ENCODE measurements around the gene SIK3.
"Not testable (repeated sequence)": the region's sequence is repeated elsewhere in the genome, so short reads cannot be mapped to it uniquely, and the experiment has no call there.

Gene SIK3

DNA sequence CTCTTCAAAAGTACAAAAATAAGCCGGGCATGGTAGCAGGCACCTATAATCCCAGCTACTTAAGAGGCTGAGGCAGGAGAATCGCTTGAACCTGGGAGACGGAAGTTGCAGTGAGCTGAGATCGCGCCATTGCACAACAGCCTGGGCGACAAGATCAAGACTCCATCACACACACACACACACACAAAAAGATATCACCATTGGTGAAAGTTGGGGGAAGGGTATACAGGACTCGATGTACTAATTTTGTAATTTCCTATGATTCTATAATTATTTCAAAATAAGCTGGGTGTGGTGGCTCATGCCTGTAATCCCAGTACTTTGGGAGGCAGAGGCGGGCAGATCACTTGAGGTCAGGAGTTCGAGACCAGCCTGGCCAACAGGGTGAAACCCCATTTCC is 48.1 kb downstream of the SIK3 start:
- not testable (repeated sequence) for DNase-seq (ENCODE audit: low read depth in 1 of 2, low spot score in 1 of 2)

DNA sequence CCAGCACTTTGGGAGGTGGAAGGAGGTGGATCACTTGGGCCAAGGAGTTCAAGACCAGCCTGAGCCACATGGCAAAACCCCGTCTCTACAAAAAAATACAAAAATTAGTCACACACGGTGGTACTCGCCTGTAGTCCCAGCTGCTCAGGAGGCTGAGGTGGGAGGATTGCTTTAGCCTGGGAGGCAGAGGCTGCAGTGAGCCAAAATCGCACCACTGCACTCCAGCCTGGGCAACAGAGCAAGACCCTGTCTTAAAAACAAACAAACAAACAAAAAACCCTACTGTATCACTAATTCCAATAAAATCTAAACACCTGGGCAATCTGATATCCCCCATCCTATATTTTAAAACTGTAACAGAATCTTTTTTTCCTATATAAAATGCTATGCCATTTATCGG is 51.6 kb downstream of the SIK3 start:
- DNase-seq (ENCODE audit: low read depth in 1 of 2, low spot score in 1 of 2): not testable (repeated sequence)

DNA sequence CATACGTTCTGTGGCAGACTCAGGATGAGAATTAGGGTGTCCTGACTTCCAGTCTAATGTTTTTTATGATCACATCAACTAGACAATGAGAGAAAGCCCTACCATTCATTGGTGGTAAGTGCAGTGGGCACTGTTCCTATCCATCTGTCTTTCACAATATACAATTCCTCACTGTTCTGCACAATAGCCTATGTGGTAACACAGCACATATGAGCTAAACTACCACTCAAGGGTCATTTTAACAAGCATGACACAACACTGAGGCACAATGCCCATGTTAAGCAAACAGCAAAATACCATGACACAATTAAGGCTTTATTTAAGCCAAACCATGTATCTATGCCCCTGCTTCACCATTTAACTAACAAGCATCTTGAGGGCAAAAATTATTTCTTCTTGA is 52.3 kb downstream of the SIK3 start:
- no peak for DNase-seq (ENCODE audit: low read depth in 1 of 2, low spot score in 1 of 2)

DNA sequence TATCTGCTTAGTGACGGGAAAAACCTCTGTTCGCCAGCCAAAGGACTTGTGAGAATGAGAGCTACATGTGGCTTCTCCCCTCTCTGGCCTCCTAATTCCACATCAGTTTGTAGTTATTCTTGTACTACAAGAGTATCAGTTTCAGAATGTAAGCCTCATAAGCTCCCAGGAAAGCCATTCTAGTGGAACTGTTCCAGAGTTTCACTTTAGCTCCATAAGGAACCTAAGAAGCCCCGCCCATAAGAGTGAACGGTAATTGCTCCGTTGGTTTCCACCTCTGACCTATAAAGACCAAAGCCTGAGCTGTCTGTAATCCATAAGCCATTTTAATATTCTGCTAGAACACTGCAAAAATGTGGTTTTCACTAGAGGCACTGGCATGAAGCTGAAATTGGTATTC is 53.0 kb downstream of the SIK3 start:
- DNase-seq (ENCODE audit: low read depth in 1 of 2, low spot score in 1 of 2): no peak

DNA sequence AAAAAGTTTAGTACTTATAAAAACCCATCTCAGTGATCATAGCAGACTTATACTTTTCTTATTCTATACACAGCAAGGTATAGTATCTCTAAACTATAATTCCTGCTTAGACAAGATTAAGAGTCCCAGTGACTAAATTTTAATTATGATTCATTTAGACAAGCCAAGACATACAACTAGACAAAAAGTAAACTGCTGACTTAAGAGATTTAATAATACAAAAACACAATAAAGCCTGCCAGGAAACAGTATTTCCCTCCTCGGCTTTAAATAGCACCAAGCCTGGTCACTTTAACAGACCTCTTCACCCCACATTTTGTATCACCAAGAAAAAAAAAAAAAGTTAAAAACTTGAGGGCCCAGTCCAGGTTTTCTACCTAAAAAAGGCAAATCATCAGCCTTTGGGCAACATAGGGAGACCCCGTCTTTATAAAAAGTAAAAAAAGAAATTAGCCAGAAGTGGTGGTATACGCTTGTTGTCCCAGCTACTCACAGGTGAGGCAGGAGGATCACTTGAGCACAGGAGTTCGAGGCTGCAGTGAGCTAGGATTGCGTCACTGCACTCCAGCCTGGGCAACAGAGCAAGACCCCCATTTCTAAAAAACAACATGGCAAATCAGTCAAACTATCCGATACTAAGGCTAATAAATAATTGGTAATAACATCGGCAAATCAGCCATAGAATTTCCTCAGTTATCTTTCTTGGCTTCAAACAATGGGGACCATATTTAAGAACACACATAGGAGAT is 53.8 kb downstream of the SIK3 start:
- no peak for DNase-seq (ENCODE audit: low read depth in 1 of 2, low spot score in 1 of 2)

DNA sequence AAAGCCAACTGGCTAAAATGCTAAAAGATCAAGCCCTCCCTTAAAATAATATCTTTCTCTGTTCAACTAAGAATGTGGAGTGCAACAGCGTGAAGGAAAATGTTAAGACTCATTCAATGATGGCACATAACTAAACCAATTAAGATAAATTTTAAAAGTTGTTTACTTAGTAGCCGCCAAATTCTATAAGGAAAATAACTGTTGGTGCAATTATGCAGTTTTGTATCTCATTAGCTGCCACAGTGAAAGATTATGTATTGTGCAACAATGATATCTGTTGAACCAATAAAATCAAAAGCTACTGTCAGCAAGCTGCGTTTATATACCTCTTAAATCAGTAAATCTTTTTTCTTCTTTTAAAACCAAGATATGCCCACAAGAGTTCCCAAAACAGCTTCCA is 55.5 kb downstream of the SIK3 start:
- no peak for DNase-seq (ENCODE audit: low read depth in 1 of 2, low spot score in 1 of 2)

DNA sequence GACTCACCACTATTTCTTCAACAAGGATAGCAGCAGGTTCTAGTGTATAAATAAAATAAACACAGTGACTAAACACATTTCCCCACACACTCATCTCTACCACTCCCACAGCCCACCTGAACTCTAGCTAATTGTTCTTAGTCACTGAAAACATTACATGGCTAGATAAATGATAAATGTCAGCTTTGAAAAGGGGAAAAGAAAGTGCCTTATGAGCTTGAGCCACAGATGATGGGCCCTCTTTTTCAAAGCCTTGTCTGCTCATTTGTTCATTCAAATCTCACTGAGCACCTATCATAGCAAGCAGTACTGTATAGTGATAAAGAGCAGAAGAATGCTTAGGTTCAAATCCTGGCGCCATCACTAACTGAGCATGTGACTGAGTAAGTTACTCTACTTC is 58.3 kb downstream of the SIK3 start:
- no peak for DNase-seq (ENCODE audit: low read depth in 1 of 2, low spot score in 1 of 2)

DNA sequence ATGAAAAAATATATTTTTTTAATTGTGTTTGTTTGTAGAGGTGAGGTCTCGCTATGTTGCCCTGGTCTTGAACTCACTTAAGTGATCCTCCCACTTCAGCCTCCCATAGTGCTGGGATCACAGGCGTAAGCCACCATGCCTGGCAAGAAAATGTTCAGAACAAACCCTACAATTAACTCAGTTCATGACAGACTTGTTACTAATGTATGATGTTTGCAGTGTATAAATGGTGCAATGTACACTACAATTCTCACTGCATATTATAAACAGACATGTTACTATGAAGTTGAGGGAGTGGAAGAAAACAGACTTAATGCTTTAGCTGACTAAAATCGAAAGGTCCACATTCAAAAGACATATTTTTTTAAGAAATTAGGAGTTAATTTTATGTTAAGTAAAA is 59.0 kb downstream of the SIK3 start:
- no peak for DNase-seq (ENCODE audit: low read depth in 1 of 2, low spot score in 1 of 2)

DNA sequence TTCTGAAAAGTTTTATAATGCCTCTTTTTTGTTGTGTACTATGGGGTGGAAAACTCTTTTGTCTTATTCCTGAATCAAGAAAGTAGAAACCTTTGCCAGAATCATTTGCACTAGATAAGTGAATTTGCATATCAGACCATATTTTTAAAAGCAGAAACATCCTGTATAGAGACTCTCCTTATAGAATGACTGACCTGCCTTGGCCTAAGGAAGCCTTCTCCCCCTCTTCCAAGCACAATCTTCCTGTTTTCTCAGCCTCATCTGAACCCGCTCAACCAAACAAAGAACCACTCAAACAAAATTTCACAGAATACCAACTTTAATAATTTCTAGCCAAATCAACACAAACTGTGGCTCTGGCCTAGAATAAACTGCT is 60.3 kb downstream of the SIK3 start:
- no peak for DNase-seq (ENCODE audit: low read depth in 1 of 2, low spot score in 1 of 2)

DNA sequence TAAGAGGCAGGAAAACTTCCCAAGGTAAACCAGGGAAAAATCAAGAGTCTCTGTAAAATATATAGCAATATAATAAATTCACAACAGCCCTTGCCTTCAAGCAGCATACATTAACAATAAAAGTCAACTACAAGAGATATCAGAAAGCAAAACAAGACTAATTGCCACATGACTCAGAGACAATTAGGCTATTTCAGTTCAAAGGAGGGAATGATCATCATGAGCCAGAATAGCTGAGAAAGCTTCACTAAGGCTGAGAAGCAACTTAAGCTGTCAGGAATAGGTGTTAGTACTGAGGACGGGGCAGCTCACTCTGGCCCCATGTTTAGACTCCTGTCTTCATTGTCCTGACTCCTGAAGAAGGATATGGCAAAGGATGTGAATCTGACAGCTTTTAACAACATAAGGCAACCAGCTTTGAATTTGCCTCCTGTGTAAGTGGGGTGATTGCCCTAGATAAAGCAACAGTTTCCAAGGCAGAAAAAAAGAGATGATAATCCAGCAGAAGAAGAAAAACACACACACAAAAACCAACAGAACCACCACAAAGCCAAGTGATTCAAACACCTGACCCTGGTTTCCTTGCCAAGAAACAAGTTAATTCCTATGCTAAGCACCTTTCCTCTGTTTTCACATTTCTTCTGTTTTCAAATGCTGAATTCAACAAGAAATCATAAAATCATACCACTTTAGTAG is 60.8 kb downstream of the SIK3 start:
- DNase-seq (ENCODE audit: low read depth in 1 of 2, low spot score in 1 of 2): no peak

DNA sequence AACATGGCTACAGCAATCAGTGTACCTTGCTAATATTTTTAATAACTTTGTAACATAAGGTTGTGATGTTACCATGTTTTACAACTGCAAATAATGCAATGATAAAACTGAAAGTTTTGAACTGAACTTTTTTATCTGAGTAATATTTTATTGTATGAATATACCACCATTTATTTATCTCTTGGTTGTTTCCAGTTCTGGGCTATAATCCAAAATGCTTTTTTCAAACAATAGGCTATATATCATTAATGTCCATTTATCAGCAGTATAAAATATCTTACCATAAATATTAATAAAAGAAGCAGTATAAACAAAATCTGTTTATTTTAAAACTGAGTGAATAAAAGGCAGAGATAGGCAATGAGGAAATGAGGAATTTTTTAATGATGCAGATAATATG is 63.3 kb downstream of the SIK3 start:
- DNase-seq (ENCODE audit: low read depth in 1 of 2, low spot score in 1 of 2): no peak

DNA sequence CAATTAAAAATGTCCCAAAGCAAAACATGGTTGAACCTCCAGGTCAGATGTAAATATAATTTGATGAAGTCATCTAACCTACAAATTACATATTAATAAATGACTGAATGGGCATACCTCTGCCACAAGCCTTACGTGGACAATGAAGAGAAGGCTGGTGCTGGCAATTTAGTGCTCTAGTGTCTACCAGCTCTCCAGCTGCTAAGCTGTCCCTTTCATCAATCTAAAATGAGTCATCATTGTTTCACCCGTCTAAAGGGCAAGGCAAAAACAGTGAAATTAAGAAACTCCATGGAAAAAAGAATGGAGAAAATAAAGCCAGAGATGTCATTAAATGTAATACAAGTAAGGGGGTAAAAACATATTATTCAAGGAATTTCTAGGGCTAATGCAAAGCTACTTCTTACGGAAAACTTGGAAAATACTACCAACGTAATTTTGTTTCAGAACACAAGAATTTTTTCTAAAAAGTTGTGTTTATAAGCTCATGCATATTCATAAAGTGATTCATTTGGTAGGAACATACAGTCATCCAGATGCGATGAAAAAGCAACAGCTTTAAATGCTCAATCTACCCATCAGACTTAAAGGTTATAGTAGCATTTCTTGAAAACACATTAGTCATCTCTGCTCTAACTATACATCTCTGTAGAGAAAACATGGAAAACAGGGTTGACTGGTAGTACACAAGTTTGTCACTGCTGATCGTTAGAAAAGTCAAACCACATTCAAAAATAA is 71.5 kb downstream of the SIK3 start:
- DNase-seq (ENCODE audit: low read depth in 1 of 2, low spot score in 1 of 2): no peak

DNA sequence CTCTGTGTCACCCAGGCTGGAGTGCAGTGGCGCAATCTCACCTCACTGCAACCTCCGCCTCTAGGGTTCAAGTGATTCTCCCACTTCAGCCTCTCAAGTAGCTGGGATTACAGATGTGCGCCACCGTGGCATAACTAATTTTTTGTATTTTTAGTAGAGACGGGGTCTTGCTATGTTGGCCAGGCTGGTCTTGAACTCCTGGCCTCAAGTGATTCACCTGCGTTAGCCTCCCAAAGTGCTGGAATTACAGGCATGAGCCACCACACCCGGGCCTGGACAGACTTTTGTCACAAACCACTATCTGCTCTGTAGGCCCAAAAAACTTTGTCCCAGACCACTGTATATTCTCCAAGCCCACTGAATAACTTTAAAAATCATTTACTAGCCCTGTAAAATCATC is 74.5 kb downstream of the SIK3 start:
- not testable (repeated sequence) for DNase-seq (ENCODE audit: low read depth in 1 of 2, low spot score in 1 of 2)

DNA sequence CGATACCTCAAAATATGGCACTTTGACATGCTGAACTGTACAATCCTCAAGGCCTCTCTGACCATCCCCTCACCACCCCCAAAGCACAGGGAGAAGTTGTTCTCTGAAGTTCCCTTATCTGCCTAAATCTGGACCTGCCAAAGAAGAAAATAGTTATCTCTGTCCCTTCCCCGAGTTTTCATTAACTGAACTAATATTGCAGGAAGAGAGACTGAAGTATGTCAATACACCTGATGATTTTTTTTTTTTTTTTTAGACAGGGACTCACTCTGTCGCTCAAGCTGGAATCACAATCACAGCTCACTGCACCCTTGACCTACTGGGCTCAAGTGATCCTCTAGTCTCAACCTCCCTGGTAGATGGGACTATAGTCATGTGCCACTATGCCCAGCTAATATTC is 75.0 kb downstream of the SIK3 start:
- no peak for DNase-seq (ENCODE audit: low read depth in 1 of 2, low spot score in 1 of 2)

DNA sequence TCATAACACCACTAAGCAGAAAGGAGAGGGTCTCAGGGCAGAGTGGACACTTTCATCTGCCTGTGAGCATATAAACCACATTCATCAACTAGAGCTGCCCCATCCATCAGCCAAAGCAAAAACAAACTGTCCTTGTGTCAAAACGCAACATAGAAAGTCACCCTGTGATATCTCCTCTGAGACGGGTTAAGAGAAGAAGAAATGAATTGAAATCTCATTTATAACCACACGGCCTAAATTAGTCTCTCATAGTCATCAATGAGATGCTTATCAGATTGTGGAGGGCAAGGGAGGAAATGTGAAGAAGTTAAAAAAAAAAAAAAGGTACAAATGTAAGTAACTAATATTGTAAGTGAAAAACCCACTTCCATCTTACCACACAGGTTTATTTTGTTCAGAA is 75.7 kb downstream of the SIK3 start:
- no peak for DNase-seq (ENCODE audit: low read depth in 1 of 2, low spot score in 1 of 2)

DNA sequence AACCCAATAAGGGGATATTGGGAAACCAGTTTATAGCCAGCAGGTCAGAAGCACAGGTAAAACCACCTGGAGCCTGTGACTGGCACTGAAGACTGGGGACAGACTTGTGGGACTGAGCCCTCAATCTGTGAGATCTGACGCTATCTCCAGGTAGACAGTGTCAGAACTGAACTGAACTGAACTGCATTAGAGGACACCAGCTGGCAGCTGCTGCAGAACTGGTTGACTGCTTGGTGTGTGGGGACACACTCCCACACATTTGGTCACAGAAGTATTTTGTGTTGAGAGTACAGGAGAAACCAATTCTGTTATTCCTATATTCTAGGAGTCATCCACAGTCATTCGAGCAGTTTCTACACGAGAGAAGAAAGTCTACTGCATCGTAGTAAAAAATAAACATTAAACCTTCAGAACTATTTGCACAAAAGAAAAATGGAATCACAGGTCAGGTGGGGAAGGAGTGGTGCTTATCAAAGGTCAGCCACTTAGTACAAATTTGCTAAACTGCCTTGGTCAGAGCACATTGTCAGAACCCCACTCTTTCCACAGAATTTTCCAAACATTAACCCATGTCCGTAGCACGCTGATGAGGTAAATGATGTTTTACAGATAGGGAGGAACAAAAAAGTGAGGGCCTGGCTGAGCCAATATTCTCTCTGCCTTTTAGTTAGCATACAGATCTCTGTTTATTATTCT is 77.2 kb downstream of the SIK3 start:
- DNase-seq (ENCODE audit: low read depth in 1 of 2, low spot score in 1 of 2): no peak

DNA sequence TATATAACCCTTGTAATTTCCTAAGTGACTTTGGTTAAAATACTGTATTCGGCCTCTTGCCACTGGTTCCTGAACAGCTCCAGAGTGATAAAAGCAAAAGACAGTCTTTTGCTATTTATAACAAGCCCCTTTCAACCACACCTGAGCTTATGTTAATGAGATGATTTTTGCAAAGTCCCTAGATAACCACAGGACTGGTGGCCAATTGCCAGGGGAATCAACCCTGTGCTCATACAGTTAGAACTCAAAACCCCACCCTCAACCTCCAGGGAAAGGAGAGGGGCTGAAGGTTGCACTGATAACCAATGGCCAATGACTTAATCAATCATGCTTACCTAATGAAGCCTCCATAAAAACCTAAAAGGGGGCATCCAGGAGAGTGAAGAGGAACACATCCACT is 77.9 kb downstream of the SIK3 start:
- DNase-seq (ENCODE audit: low read depth in 1 of 2, low spot score in 1 of 2): no peak

DNA sequence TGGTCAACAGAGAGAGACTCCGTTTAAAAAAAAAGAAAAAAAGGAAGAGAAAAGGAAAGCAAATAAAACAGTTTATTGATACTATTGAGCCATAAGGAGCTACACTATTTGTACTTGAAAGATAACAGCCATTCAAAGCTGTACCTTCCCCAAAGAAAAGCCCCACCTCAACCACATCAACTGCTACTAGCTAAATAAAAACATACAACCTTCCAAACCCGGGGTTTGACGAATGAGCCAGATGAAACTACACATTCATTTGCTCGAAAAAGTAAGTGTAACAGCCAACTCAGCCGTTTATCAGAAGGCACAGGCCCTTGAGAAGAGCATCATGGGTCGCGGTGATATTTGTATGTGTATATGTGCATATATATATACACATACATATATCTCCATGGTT is 78.4 kb downstream of the SIK3 start:
- no peak for DNase-seq (ENCODE audit: low read depth in 1 of 2, low spot score in 1 of 2)

DNA sequence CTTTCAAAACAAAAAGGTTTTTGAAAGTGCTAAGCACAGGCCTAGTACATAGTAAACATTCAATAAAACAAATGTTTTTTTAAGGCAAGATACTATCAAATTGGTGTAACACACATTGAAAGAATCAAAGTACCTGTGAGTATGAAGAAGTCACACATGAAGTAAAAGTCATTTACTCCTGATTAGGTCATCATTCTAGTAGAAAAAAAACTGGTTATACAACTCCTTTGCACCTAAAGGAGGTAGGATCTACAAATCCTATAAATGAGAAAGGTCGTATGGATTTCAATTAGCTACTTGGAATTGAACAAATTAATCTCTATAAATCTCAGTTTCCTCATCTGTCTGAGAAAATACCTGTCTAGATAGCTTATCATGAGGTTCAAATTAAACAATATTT is 80.8 kb downstream of the SIK3 start:
- no peak for DNase-seq (ENCODE audit: low read depth in 1 of 2, low spot score in 1 of 2)

DNA sequence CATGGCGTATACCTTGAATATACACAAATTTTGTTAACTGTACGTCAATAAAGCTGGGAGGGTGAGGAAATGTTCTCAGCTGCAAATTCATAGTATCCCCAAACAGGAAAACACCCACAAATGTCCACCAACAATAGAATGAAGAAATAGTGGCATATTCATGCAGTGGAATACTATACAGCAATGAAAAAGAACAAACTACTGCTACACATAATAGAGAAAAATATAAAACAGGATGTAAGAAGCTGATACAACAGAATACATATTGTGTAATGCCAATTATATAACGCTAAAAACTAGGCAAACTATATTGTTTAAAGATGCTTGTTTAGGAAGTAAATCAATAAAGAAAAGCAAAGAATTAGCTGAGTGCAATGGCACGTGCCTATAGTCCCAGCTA is 81.5 kb downstream of the SIK3 start:
- no peak for DNase-seq (ENCODE audit: low read depth in 1 of 2, low spot score in 1 of 2)

DNA sequence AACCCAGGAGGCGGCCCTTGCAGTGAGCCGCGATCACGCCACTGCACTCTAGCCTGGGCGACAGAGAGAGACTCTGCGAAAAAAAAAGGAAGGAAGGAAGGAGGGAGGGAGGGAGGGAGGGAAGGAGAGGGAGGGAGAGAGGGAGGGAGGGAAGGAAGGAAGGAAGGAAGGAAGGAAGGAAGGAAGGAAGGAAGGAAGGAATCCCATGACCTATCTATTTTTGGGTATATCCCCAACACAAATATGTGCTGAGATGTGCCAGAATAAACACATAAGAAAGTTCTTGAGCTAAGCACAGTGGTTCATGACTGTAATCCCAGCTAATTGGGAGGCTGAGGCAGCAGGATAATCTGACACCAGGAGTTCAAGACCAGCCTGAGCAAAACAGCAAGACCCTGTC is 82.0 kb downstream of the SIK3 start:
- no peak for DNase-seq (ENCODE audit: low read depth in 1 of 2, low spot score in 1 of 2)

DNA sequence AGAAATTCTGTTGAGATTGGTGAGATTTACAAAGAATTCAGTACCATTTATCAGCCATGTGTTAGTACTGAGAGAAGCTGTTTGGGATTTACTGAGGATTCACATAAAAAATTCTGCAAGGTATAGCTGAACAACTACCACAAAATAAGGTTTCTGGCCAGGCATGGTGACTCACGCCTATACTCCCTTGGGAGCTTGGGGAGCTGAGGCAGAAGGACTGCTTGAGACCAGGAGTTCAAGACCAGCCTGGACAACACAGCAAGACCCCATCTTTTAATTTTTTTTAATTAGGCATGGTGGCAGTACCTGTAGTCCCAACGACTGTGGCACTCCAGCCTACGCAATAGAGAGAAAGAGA is 86.7 kb downstream of the SIK3 start:
- no peak for DNase-seq (ENCODE audit: low read depth in 1 of 2, low spot score in 1 of 2)

Data from stimulated activated CD4-positive, alpha-beta T cell treated with anti-CD3 and anti-CD28 coated beads, Interleukin-15, amount 100 ng/mL, for 1 hour (primary cell).